ENCODE data around the gene KCNK3. TPM values are rescaled to one million over a fixed set of nuclear protein-coding genes. Genes with fewer than 3 reads are reported as not detected.

KCNK3 gene
- total and polyA plus RNA-seq, 2 donors (not counting 1 experiment from before 2014, with no cell fraction given) = not detected

GRCh38 chr2:26696351-26696816 is 3.9 kb downstream of the KCNK3 start:
- no peak overlapping the region for H3K9ac ChIP-seq (ENCODE audit: low read length)
- H3K4me1 Mint-ChIP-seq = peaks cover 4% of the 10 kb centered on the region
- no peaks in the 10 kb centered on the region for H3K4me1 ChIP-seq (ENCODE audit: control insufficient read depth in 2 of 2, insufficient read depth in 2 of 2, low read length in 2 of 2)

DNA sequence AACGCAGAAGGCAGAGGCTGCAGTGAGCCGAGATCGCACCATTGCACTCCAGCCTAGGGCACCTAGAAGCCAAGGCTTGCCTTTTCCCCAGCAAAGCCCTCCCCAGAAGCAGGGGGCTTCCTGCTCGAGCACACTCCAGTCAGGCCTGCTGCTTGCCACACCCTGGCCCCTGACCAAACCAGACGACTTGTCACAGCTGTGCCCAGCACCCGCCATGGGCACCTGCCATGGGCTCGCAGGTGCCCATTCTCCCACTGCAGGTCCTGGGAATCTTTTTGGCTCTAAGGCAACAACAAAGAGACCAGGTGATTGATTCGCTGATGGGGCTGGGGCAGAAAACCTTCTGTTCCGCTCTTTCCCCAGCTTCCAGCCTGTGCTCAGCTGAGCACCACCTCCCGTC is 4.9 kb downstream of the KCNK3 start:
- ChIA-PET POLR2A (no interaction called here), CTCF (no interaction called here)
- no peaks in the 10 kb centered on the region for H3K79me2 ChIP-seq (ENCODE audit: control insufficient read depth, insufficient read depth, low read length)
- Mint-ChIP-seq H3K4me1 (peaks cover 2% of the 10 kb centered on the region), H3K27ac (no peak overlapping the region), H3K4me3 (no peak overlapping the region), H3K27me3 (peaks cover 59% of the 10 kb centered on the region), H3K9me3 (ENCODE audit: insufficient read depth) (no peaks in the 10 kb centered on the region)
- 85% methylated on average over 10 of the region's 10 CpGs for WGBS (ENCODE audit: insufficient coverage)
- H3K9ac ChIP-seq (ENCODE audit: low read length) = no peak overlapping the region
- H3K4me3 ChIP-seq (ENCODE audit: control extremely low read depth in 1 of 5, extremely low read depth in 1 of 5, insufficient read depth in 1 of 5, low read depth in 2 of 5, low read length in 4 of 5) = no peak overlapping the region
- H3K4me2 ChIP-seq (replicated peaks; ENCODE audit: low read depth, low read length, poor library complexity, severe bottlenecking) = no peak overlapping the region
- H3K4me1 ChIP-seq (ENCODE audit: control insufficient read depth in 2 of 2, insufficient read depth in 2 of 2, low read length in 2 of 2) = no peaks in the 10 kb centered on the region
- DNase-seq (no peak), ATAC-seq (ENCODE audit: low read depth) (no peak)
- TF ChIP-seq EZH2 (IDR thresholded peaks at IDR 0.05; ENCODE audit: borderline replicate concordance, insufficient read depth, low read depth, low read length, poor library complexity, severe bottlenecking) (no peak), CTCF (IDR thresholded peaks at IDR 0.05) (no peak)
- H3K27me3 ChIP-seq (replicated peaks in 1 of 4; ENCODE audit: control extremely low read depth in 1 of 4, control insufficient read depth in 3 of 4, insufficient read depth in 4 of 4, low read length in 3 of 4) = peaks cover 0 to 54% (median 22%) of the 10 kb centered on the region in 4 experiments
- no peak overlapping the region for H3K27ac ChIP-seq (ENCODE audit: low read length in 2 of 2)
- H3K36me3 ChIP-seq (replicated peaks in 1 of 2; ENCODE audit: control extremely low read depth in 1 of 2, control insufficient read depth in 1 of 2, extremely low read depth in 1 of 2, insufficient read depth in 2 of 2, low read length in 1 of 2) = no peaks in the 10 kb centered on the region
- intact Hi-C loops (cut with micrococcal nuclease) = no loop called here
- H3K9me3 ChIP-seq (ENCODE audit: control extremely low read depth in 1 of 3, control insufficient read depth in 2 of 3, insufficient read depth in 1 of 3, low read length in 2 of 3) = peaks cover 0 to 5% (median 0%) of the 10 kb centered on the region in 3 donors
- H4K20me1 ChIP-seq (ENCODE audit: control insufficient read depth, insufficient read depth, low read length, poor library complexity, severe bottlenecking) = no peaks in the 10 kb centered on the region
- no peak overlapping the region for H2AFZ ChIP-seq (ENCODE audit: insufficient read depth, low read depth, low read length, poor library complexity, severe bottlenecking)

More at GRCh38 chr2:26696351-26696816, 3.9 kb downstream of the KCNK3 start:
- Histone ChIP-seq H3K36me3 (replicated peaks in 1 of 2; ENCODE audit: control extremely low read depth in 1 of 2, control insufficient read depth in 1 of 2, extremely low read depth in 1 of 2, insufficient read depth in 2 of 2, low read length in 1 of 2) (no peaks in the 10 kb centered on the region), H3K79me2 (ENCODE audit: control insufficient read depth, insufficient read depth, low read length) (no peaks in the 10 kb centered on the region), H2AFZ (ENCODE audit: insufficient read depth, low read depth, low read length, poor library complexity, severe bottlenecking) (no peak overlapping the region), H3K27me3 (replicated peaks in 1 of 4; ENCODE audit: control extremely low read depth in 1 of 4, control insufficient read depth in 3 of 4, insufficient read depth in 4 of 4, low read length in 3 of 4) (peaks cover 0 to 60% (median 24%) of the 10 kb centered on the region in 4 experiments), H3K4me2 (replicated peaks; ENCODE audit: low read depth, low read length, poor library complexity, severe bottlenecking) (no peak overlapping the region), H3K9me3 (ENCODE audit: control extremely low read depth in 1 of 3, control insufficient read depth in 2 of 3, insufficient read depth in 1 of 3, low read length in 2 of 3) (peaks cover 0 to 5% (median 0%) of the 10 kb centered on the region in 3 donors), H4K20me1 (ENCODE audit: control insufficient read depth, insufficient read depth, low read length, poor library complexity, severe bottlenecking) (no peaks in the 10 kb centered on the region), H3K4me3 (ENCODE audit: control extremely low read depth in 1 of 5, extremely low read depth in 1 of 5, insufficient read depth in 1 of 5, low read depth in 2 of 5, low read length in 4 of 5) (no peak overlapping the region), H3K27ac (ENCODE audit: low read length in 2 of 2) (no peak overlapping the region)
- H3K27ac Mint-ChIP-seq = no peak overlapping the region
- intact Hi-C loops (cut with micrococcal nuclease) = no loop called here
- no peak for DNase-seq
- no peak for TF ChIP-seq EZH2 (IDR thresholded peaks at IDR 0.05; ENCODE audit: borderline replicate concordance, insufficient read depth, low read depth, low read length, poor library complexity, severe bottlenecking)
- TF ChIP-seq CTCF (IDR thresholded peaks at IDR 0.05) = no peak
- no peaks in the 10 kb centered on the region for H3K9me3 Mint-ChIP-seq (ENCODE audit: insufficient read depth)
- H3K4me3 Mint-ChIP-seq = no peak overlapping the region
- ChIA-PET POLR2A (no interaction called here), CTCF (interaction anchor here (0.6 kb wide), 1 partner anchor 91 kb away, joined by 3 read pairs; no protein-coding TSS in a partner anchor)
- ATAC-seq (ENCODE audit: low read depth) = no peak
- WGBS (ENCODE audit: insufficient coverage) = 59% methylated on average over 2 of the region's 3 CpGs
- H3K27me3 Mint-ChIP-seq = peaks cover 61% of the 10 kb centered on the region

All from B cell (primary cell).